T-helper 9 cell (primary cell): Measurements from ENCODE around the gene AHSG.
"Not testable (repeated sequence)": the region's sequence is repeated elsewhere in the genome, so short reads cannot be mapped to it uniquely, and the experiment has no call there.

Experiments
- DNase-seq: peaks from one replicate; pipeline ENCODE4 v3.0.0-alpha.2; 2020
- total RNA-seq, 2 donors: gene quantifications; one replicate each; lab custom pipeline; 2026; lab: John Stamatoyannopoulos, UW

AHSG gene, protein sequence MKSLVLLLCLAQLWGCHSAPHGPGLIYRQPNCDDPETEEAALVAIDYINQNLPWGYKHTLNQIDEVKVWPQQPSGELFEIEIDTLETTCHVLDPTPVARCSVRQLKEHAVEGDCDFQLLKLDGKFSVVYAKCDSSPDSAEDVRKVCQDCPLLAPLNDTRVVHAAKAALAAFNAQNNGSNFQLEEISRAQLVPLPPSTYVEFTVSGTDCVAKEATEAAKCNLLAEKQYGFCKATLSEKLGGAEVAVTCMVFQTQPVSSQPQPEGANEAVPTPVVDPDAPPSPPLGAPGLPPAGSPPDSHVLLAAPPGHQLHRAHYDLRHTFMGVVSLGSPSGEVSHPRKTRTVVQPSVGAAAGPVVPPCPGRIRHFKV
- total RNA-seq: 0 reads per million in 2 donors

- DNase-seq: no peak
These were observed at the start of gene AHSG for GRCh38 chr3:186612721-186613636. Gene AHSG, plus strand, starts transcription at chr3:186613060. Its CDS starts 82 bp downstream, at chr3:186613142.

DNA sequence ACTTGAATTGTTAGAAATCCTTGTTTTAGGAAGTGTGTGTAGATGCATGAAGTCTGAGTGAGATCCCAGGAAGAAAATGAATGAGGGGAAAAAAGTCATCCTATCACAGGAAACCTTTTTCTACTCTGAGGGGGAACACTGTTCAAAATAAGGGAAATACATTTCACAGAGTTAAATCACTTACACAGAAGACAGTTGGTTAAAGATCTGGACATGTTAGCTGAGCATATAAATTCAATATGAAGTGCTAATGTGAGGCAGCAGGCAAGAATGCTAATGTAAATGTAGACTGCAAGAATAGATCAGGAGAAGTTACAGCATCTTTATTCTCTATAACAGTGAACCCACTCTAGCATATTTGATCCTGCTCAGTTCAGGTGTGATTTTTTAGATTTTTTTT lies 48.3 kb upstream of the AHSG start:
- no peak for DNase-seq

DNA sequence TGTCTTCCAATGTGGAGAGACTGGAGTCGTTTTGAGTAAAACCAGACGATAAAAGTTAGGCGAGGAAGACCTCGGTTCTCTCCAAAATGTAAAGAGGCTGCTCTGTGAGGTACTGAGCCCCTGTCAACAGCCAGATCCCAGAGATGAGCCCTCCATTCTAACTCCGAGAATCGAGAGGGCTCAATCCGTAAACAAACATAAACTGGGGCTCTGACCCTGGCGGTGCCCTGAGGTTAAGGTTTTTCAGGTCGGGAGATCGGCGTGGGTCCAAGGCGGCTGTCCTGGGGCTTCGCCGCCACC lies 46.1 kb upstream of the AHSG start:
- no peak for DNase-seq

GRCh38 chr3:186567072-186567921 lies 45.6 kb upstream of the AHSG start, which contains the start of gene TBCCD1:
Gene TBCCD1, minus strand, starts transcription at chr3:186567339. Its CDS starts 3,010 bp downstream, at chr3:186564329.
- DNase-seq: peak; percentile 94

GRCh38 chr3:186569361-186569760 lies 43.5 kb upstream of the AHSG start:
- not testable (repeated sequence) for DNase-seq

GRCh38 chr3:186569779-186570095 lies 43.1 kb upstream of the AHSG start:
- no peak for DNase-seq

GRCh38 chr3:186570096-186570940 lies 42.5 kb upstream of the AHSG start, which contains the start of gene DNAJB11:
Gene DNAJB11, plus strand, starts transcription at chr3:186570720. Its CDS starts 178 bp downstream, at chr3:186570898.
- DNase-seq: peak; percentile 98

DNA sequence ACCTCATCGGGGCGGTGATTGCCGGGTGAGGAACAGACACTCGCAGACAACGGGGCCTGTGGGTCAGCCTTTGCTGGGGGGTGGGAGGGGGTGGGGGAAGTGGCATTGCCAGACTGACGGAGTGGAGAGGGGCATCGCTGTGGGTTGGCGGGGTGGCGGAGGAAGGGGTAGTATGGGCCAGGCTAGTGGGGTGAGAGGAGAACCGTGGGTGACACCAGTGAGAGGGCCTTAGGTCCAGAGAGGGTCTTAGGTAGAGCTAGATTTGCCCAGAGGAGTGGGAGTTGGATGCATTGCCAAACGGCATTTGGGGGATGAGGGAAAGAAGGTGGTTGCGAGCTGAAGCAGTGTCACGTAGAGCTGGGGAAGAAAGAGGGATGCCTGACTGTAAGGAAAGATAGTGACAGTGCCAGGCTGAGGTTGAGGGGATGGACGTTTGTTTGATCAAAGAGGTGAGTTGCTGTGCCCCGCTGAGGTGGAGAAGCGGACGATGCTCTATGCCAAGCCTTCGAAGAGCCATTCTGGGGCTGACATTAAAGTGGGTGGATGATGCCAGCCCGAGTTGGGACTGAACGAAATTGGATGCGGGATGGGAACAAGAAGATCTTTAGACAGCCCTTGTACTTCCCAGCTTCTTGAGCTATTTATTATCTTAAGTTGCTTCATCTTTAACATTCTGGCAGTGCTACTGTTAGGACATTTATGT lies 41.8 kb upstream of the AHSG start:
- DNase-seq: no peak

- DNase-seq: no peak
These were observed 41.2 kb upstream of the AHSG start for GRCh38 chr3:186571644-186572013.

DNA sequence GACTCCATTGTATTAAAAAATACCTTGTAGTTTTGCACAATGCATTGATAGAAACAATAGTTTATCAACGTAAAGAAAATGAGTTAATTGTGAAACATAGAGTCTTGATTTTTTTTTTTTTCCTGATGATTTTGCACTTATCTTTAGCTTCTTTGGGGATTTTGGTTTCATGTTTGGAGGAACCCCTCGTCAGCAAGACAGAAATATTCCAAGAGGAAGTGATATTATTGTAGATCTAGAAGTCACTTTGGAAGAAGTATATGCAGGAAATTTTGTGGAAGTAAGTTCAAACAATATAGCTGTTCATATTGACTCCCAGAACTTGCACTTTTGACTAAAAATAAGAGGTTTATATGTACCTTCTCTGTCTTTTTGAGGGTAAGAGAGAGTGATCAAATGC lies 35.3 kb upstream of the AHSG start:
- no peak for DNase-seq

DNA sequence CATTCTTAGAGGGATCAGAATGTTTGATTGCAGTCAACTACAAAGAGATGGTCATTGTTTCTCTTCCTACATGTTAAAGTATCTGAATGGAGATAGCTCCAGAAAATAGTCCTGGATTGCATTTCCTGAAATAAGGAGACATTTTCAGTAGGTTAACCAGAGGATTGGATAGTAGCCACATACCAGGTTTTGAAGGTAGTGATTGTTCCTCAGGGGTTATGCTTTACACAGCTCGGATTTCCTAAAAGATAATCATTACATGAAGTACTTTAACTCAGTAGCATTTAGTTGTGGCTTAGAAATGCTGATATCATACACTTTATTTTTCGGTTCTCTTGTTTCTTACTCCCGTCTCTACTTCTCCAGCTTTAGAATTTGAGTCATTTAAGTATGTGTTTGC lies 32.1 kb upstream of the AHSG start:
- DNase-seq: no peak

GRCh38 chr3:186582541-186582940 lies 30.3 kb upstream of the AHSG start:
- no peak for DNase-seq

DNA sequence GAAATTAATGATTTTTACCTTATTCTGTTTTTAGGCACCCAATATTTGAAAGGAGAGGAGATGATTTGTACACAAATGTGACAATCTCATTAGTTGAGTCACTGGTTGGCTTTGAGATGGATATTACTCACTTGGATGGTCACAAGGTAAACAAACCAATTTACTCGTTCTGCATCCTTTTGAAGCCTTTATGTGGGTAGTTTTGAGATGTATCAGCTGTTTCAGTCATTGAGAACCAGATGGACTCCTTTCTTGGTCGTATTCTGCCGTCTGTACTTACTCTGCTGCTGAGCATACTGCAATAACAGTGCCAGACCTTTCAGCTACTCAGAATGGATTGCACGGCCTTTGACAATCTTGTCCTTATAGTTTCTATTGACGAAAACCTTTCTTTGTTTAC lies 29.0 kb upstream of the AHSG start:
- DNase-seq: no peak

DNA sequence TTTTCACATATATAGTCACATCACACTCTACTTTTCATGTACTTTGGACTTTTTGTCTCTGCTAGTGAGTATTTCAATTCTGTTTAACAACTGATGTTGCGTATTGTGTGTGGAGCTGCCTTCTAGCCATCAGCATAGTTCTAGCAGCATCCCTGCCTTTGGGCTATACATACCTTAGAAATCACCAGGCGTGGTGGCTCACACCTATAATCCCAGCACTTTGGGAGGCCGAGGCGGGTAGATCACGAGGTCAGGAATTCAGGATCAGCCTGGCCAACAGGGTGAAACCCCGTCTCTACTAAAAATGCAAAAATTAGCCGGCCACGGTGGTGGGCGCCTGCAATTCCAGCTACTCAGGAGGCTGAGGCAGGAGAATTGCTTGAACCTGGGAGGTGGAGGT lies 26.6 kb upstream of the AHSG start:
- not testable (repeated sequence) for DNase-seq

DNA sequence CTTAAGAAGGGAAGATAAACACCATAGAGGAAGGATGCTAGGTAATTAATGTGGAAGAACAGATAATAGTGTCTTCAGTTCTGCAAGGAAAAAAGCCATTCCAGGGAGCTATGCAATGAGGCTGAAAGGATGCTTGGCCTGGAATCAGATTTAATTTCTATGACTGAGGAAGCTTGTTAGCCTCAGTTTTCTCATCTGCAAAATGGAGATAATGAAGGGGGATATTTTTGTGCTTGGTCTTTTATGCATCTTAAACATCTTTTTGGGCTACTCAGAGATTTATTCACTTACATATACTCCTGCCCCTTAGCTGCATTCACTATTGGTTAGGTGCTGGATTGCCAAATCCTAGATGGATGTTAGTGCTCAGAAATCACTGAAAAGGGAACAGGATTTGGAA lies 25.7 kb upstream of the AHSG start:
- no peak for DNase-seq

- DNase-seq: no peak
These were observed 24.2 kb upstream of the AHSG start for GRCh38 chr3:186588632-186589031.

GRCh38 chr3:186589121-186589520 lies 23.7 kb upstream of the AHSG start:
- no peak for DNase-seq

- DNase-seq: no peak
These were observed 22.8 kb upstream of the AHSG start for GRCh38 chr3:186589856-186590579.

DNA sequence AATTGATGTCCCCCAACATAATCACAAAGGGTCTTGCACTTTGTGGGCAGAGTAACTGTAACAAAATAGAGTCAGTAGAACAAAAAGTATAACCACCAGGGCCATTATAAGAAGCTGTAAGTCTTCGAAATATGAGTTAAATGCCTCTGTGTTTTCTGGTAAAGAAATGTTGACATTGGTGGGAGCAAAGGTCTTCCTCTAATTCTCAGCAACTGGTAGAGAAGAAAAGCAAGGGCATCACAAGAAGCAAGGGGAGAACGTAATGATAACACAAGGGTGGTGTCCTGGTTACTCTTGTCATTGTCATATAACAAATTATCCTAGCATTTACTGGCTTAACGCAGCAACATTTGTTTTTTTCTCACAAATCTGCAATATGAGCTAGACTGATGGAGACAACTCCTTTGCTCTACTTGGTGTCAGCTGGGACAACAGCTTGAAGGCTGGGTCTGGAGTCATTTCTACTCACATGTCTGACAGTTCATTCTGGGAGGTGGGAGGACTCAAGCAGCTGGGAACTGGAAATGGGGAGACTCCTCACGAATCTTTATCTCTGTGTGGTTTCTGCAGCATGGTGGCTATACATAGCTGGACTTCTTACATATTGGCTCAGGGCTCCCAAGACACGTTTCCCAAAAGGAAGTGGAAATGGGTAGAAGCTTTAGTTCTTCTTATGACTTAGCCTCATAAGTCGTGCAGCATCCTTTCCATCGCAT lies 22.1 kb upstream of the AHSG start:
- no peak for DNase-seq

DNA sequence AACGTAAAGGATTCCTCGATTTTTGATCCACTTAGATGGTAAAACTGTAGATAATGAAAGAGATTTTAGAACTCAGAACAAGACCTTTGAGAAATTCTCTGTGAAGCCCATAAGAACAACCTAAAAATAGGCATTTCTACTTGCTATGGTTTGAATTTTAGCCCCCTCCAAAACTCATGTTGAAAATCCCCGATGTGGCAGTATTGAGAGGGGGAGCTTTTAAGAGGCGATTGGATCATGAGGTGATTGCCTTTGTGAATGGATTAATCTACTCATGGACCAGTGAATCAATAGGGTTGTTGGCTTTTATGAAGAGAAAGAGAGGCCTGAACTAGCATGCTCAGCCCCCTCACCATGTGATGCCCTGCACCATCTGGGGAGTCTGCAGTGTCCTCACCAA lies 20.2 kb upstream of the AHSG start:
- DNase-seq: no peak
